SK-N-SH treated with all-trans-retinoic acid at 6 μM for 48 hours (cell line): ENCODE data around the gene KCMF1.

Experiments
- ARNTL ChIP-seq: fragments of 450-650 bp; formaldehyde crosslinking; IDR thresholded peaks from 2 replicates; pipeline ENCODE4 v1.5.0; 2020; ENCODE audit warnings: low read depth, mild to moderate bottlenecking, moderate library complexity, borderline replicate concordance
- CSRNP3 ChIP-seq: fragments of 250-450 bp; sonication (Bioruptor Pico); IDR thresholded peaks from 2 replicates; pipeline ENCODE4 v1.5.1; 2021; ENCODE audit warnings: mild to moderate bottlenecking, moderate library complexity
- GLIS3 ChIP-seq: fragments of 250-450 bp; sonication (Bioruptor Pico); IDR thresholded peaks from 2 replicates; pipeline ENCODE4 v1.5.0; 2020; ENCODE audit warnings: mild to moderate bottlenecking, moderate library complexity
- ISL1 ChIP-seq: fragments of 250-450 bp; sonication (Bioruptor Pico); IDR thresholded peaks from 2 replicates; pipeline ENCODE4 v2.1.2; 2022; ENCODE audit warnings: mild to moderate bottlenecking, moderate library complexity
- PATZ1 ChIP-seq: fragments of 250-450 bp; sonication (Bioruptor Pico); IDR thresholded peaks from 2 replicates; pipeline ENCODE4 v1.8.0; 2020; ENCODE audit warnings: mild to moderate bottlenecking, moderate library complexity, borderline replicate concordance
- SNAI2 ChIP-seq: fragments of 250-450 bp; sonication (Bioruptor Pico); IDR thresholded peaks from 2 replicates; pipeline ENCODE4 v1.5.0; 2020; ENCODE audit warnings: mild to moderate bottlenecking, moderate library complexity
- TSHZ2 ChIP-seq: fragments of 250-450 bp; sonication (Bioruptor Pico); IDR thresholded peaks from 2 replicates; pipeline ENCODE4 v1.5.0; 2020; ENCODE audit warnings: mild to moderate bottlenecking, moderate library complexity
- ZC3H10 ChIP-seq: fragments of 250-450 bp; sonication (Bioruptor Pico); IDR thresholded peaks from 2 replicates; pipeline ENCODE4 v1.5.1; 2021; ENCODE audit warnings: mild to moderate bottlenecking, moderate library complexity
- ZFP3 ChIP-seq: fragments of 250-450 bp; sonication (Bioruptor Pico); IDR thresholded peaks from 2 replicates; pipeline ENCODE4 v1.5.0; 2020; ENCODE audit warnings: mild to moderate bottlenecking, moderate library complexity

- TF ChIP-seq ARNTL (CRISPR knock-in tag) (no peak), ZC3H10 (CRISPR knock-in tag) (no peak), CSRNP3 (no peak), SNAI2 (CRISPR knock-in tag) (no peak), ZFP3 (CRISPR knock-in tag) (no peak), PATZ1 (CRISPR knock-in tag) (no peak), GLIS3 (no peak), ISL1 (CRISPR knock-in tag) (no peak), TSHZ2 (CRISPR knock-in tag) (no peak)
These were observed 39.6 kb upstream of the KCMF1 start for GRCh38 chr2:84931384-84931821.
